ENCODE data around the gene TANGO6.

Gene TANGO6

DNA sequence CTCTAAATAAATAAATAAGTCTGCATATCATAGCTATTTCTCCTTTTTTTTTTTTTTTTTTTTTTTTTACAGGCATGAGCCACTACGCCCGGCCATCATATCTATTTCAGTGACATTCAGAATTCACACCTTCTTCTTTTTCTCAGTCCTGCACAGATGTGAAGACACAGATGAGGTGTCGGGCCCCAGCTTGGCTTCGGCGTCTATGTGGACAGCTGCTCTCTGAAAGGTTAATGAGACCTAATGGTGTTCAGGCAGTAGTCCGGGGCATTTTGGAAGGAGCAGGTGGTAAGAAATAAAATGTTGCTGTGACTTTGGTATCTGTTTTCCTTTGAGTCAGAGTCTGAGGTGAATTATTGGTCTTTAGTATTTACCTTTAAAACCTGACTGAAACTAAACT lies 23.6 kb downstream of the TANGO6 start:
- no peaks in the 10 kb centered on the region for H3K27me3 ChIP-seq (ENCODE audit: insufficient read depth, low read length, poor library complexity)
- no peak overlapping the region for H3K27ac ChIP-seq (ENCODE audit: low read length)
- H3K9me3 ChIP-seq (ENCODE audit: insufficient read depth, low read length, severe bottlenecking), result no peaks in the 10 kb centered on the region
- H2AFZ ChIP-seq (ENCODE audit: low read depth, low read length), result no peak overlapping the region
- TF ChIP-seq CTCF (IDR thresholded peaks at IDR 0.05; ENCODE audit: borderline replicate concordance, extremely low read depth, low read length, poor library complexity, severe bottlenecking), result no peak
- no peak for TF ChIP-seq EZH2 (IDR thresholded peaks at IDR 0.05; ENCODE audit: borderline replicate concordance, low read depth, low read length, severe bottlenecking)
- H3K4me3 ChIP-seq (ENCODE audit: low read depth in 1 of 2, low read length in 2 of 2), result no peak overlapping the region
- DNase-seq, result no peak
- no peaks in the 10 kb centered on the region for H3K4me1 ChIP-seq (ENCODE audit: insufficient read depth, low read length)
- H4K20me1 ChIP-seq (ENCODE audit: insufficient read depth, low read length), result no peaks in the 10 kb centered on the region
- H3K36me3 ChIP-seq (ENCODE audit: insufficient read depth, low read length), result peaks cover 10% of the 10 kb centered on the region; the same call in 1 of the 2 replicates
- H3K4me2 ChIP-seq (ENCODE audit: insufficient read depth, low read length), result no peak overlapping the region
- no peak overlapping the region for H3K9ac ChIP-seq (ENCODE audit: low read depth, low read length)
- ATAC-seq (ENCODE audit: insufficient read depth, low read depth), result no peak
- no peaks in the 10 kb centered on the region for H3K79me2 ChIP-seq (ENCODE audit: insufficient read depth, low read length)

DNA sequence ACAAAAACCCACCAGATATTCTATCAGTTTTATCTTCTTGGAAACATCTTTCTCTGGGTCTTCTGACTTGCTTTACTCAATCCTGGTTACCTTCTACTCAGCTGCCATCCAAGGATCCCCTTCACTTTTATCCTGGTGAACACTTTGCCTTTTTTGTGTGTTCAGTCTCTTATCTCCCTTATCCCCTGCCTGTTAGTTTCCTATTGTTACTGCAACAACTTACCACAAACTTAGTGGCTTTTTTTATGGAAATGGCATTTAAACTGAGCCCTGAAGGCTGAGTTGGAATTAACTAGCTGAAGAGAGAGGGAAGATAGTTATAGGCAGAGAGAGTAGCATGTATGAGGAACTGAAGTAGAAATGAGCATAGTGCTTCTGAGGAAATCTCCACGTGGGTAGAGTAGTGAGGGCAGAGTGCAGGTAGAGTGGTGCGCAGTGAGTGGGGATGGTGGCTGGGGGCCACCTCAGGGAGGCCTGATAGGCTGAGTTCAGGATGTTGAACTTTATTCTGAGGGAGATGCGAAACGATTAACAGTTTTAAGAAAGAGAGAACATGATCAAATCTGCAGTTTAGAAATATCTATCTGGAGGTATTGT lies 26.3 kb downstream of the TANGO6 start:
- Histone ChIP-seq H2AFZ (ENCODE audit: low read depth, low read length) (no peak overlapping the region), H3K36me3 (ENCODE audit: insufficient read depth, low read length) (peaks cover 17% of the 10 kb centered on the region), H3K27ac (ENCODE audit: low read length) (no peak overlapping the region), H3K4me1 (ENCODE audit: insufficient read depth, low read length) (no peaks in the 10 kb centered on the region), H3K9me3 (ENCODE audit: insufficient read depth, low read length, severe bottlenecking) (no peaks in the 10 kb centered on the region), H3K79me2 (ENCODE audit: insufficient read depth, low read length) (no peaks in the 10 kb centered on the region), H3K9ac (ENCODE audit: low read depth, low read length) (no peak overlapping the region), H4K20me1 (ENCODE audit: insufficient read depth, low read length) (no peaks in the 10 kb centered on the region), H3K4me2 (ENCODE audit: insufficient read depth, low read length) (no peak overlapping the region), H3K27me3 (ENCODE audit: insufficient read depth, low read length, poor library complexity) (no peaks in the 10 kb centered on the region), H3K4me3 (ENCODE audit: low read depth in 1 of 2, low read length in 2 of 2) (no peak overlapping the region)
- DNase-seq, result no peak
- TF ChIP-seq CTCF (IDR thresholded peaks at IDR 0.05; ENCODE audit: borderline replicate concordance, extremely low read depth, low read length, poor library complexity, severe bottlenecking) (no peak), EZH2 (IDR thresholded peaks at IDR 0.05; ENCODE audit: borderline replicate concordance, low read depth, low read length, severe bottlenecking) (no peak)
- no peak for ATAC-seq (ENCODE audit: insufficient read depth, low read depth)

- Histone ChIP-seq H3K27me3 (ENCODE audit: insufficient read depth, low read length, poor library complexity) (no peaks in the 10 kb centered on the region), H2AFZ (ENCODE audit: low read depth, low read length) (no peak overlapping the region), H3K27ac (ENCODE audit: low read length) (no peak overlapping the region), H3K79me2 (ENCODE audit: insufficient read depth, low read length) (no peaks in the 10 kb centered on the region), H3K36me3 (ENCODE audit: insufficient read depth, low read length) (peaks cover 34% of the 10 kb centered on the region), H3K9ac (ENCODE audit: low read depth, low read length) (no peak overlapping the region), H4K20me1 (ENCODE audit: insufficient read depth, low read length) (no peaks in the 10 kb centered on the region), H3K4me3 (ENCODE audit: low read depth in 1 of 2, low read length in 2 of 2) (no peak overlapping the region), H3K4me1 (ENCODE audit: insufficient read depth, low read length) (no peaks in the 10 kb centered on the region), H3K4me2 (ENCODE audit: insufficient read depth, low read length) (no peak overlapping the region), H3K9me3 (ENCODE audit: insufficient read depth, low read length, severe bottlenecking) (no peaks in the 10 kb centered on the region)
- no peak for DNase-seq
- ATAC-seq (ENCODE audit: insufficient read depth, low read depth), result no peak
- TF ChIP-seq CTCF (IDR thresholded peaks at IDR 0.05; ENCODE audit: borderline replicate concordance, extremely low read depth, low read length, poor library complexity, severe bottlenecking) (no peak), EZH2 (IDR thresholded peaks at IDR 0.05; ENCODE audit: borderline replicate concordance, low read depth, low read length, severe bottlenecking) (no peak)
These were observed 30.5 kb downstream of the TANGO6 start for GRCh38 chr16:68873635-68874471.

Measured in DND-41 (cell line).